HG03039 (cell line): Measurements from ENCODE around the gene MAGI1.
A peak's percentile ranks its signal among the peaks of the same experiment; 100 is the strongest.
"Not testable (repeated sequence)": the region's sequence is repeated elsewhere in the genome, so short reads cannot be mapped to it uniquely, and the experiment has no call there.

ENCODE experiments used
- ATAC-seq: cut with Tn5 transposase; IDR thresholded peaks from one replicate; pipeline ENCODE4 v1.9.1; 2021; ENCODE audit warnings: mild to moderate bottlenecking, moderate library complexity; ENCODE audit not compliant: unreplicated experiment

The MAGI1 gene

GRCh38 chr3:65732051-65732935 lies 306.4 kb downstream of the MAGI1 start:
- ATAC-seq: peak; percentile 87

GRCh38 chr3:65730449-65730848 lies 308.3 kb downstream of the MAGI1 start:
- no peak for ATAC-seq

GRCh38 chr3:65729973-65730372 lies 308.7 kb downstream of the MAGI1 start:
- no peak for ATAC-seq

GRCh38 chr3:65729555-65729954 lies 309.2 kb downstream of the MAGI1 start:
- ATAC-seq: no peak

GRCh38 chr3:65728138-65728537 lies 310.6 kb downstream of the MAGI1 start:
- ATAC-seq: no peak

- no peak for ATAC-seq
Measured at GRCh38 chr3:65723985-65724384, 314.7 kb downstream of the MAGI1 start.

GRCh38 chr3:65723011-65723410 lies 315.7 kb downstream of the MAGI1 start:
- ATAC-seq: no peak

- ATAC-seq: no peak
Measured at GRCh38 chr3:65720989-65721737, 317.6 kb downstream of the MAGI1 start.

- not testable (repeated sequence) for ATAC-seq
Measured at GRCh38 chr3:65719639-65720038, 319.1 kb downstream of the MAGI1 start.

- no peak for ATAC-seq
Measured at GRCh38 chr3:65717676-65718346, 320.9 kb downstream of the MAGI1 start.

- no peak for ATAC-seq
Measured at GRCh38 chr3:65716071-65716751, 322.5 kb downstream of the MAGI1 start.

- no peak for ATAC-seq
Measured at GRCh38 chr3:65714134-65714533, 324.6 kb downstream of the MAGI1 start.

- ATAC-seq: no peak
Measured at GRCh38 chr3:65713016-65713415, 325.7 kb downstream of the MAGI1 start.

- ATAC-seq: no peak
Measured at GRCh38 chr3:65712140-65712539, 326.6 kb downstream of the MAGI1 start.

- ATAC-seq: no peak
Measured at GRCh38 chr3:65706776-65707568, 331.7 kb downstream of the MAGI1 start.

- no peak for ATAC-seq
Measured at GRCh38 chr3:65706301-65706700, 332.4 kb downstream of the MAGI1 start.

- no peak for ATAC-seq
Measured at GRCh38 chr3:65703820-65704219, 334.9 kb downstream of the MAGI1 start.

- no peak for ATAC-seq
Measured at GRCh38 chr3:65703026-65703425, 335.7 kb downstream of the MAGI1 start.

GRCh38 chr3:65702202-65702601 lies 336.5 kb downstream of the MAGI1 start:
- ATAC-seq: no peak

- ATAC-seq: no peak
Measured at GRCh38 chr3:65701516-65701915, 337.2 kb downstream of the MAGI1 start.
